ENCODE measurements around the gene ALKBH5.

Gene ALKBH5

DNA sequence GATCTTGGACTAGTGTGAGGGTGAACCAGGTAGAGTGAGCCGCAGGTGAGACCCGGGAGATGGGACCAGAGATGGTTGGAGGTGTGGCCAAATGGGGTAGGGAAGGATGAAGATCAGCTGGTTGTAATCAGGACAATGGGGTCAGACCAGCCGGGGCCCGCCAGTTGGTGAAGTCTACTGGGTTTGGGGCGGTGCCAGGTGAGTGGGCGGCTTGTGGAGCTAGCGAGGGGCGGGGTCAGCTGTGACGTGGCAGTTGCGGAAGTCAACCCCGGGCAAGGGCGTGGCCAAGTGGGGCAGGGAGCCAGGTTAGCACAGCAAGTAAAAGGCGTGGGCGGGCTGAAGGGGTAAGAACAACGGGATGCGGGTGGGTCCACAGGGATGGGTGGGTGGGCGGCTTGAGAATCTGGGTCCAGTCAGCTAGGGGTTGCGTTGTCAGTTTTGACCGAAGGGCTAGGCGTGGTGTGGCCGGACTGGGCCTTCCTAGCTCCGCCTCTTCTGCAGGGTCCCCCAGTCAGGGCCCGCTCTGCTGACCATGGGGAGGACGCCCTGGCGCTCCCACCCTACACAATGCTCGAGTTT, 25.5 kb upstream of the ALKBH5 start:
- no peak for FAIRE-seq

DNA sequence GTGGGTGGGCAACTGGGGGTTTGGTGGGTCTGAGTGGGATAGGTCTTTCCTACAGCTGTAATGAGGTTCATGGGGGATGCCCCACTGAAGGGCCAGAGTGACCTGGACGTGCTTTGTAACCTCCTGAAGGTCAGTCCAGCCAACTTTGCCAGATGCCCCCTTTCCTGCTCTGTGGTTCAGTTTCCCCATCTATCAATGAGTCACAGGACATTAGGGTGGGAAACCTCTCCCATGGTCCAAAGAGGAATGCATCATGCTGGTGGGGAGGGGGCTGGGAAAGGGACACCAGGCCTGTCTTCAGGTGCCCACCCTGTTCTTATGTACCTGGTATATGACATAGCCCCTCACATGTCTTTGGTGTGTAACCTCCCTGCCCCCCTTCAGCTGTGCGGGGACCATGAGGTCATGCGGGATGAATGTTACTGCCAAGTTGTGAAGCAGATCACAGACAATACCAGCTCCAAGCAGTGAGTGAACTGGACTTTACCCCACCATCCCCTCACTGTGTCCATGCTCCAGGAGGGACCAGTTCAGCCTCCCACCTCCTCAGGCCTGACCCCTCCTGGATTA, 24.0 kb upstream of the ALKBH5 start:
- no peak for FAIRE-seq

DNA sequence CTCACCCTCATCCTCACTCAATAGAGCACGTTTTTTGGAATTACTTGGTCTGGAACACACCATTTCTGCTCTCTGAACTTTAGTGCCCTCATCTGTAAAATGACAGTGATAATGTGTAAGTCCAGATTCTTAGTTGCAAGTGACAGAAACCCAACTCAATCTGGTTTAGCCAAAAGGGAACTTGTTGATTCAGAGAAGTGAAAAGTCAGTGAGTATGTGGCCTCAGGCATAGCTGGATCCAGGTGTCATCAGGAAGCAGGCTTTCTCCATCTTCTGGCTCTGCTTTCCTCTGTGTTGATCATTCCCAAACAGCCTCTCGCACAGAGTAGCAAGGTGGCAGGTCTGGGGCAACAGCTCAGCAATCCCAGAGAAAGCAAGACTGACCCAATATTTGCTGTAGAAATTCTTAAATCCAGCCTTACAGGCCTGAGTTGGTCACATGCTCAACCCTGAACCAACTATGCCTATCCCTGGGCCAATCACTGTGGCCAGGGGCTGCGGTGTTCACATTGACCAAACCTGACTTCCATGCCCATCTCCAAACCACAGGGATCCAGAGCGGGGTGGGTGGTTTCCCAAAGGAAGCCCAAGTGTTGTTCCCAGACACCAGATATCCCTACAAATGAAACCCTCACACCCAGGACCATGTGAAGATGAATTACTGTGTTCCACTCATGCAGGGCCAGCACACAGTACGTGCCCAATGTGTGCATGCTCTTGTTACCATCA, 23.3 kb upstream of the ALKBH5 start:
- FAIRE-seq, result no peak

DNA sequence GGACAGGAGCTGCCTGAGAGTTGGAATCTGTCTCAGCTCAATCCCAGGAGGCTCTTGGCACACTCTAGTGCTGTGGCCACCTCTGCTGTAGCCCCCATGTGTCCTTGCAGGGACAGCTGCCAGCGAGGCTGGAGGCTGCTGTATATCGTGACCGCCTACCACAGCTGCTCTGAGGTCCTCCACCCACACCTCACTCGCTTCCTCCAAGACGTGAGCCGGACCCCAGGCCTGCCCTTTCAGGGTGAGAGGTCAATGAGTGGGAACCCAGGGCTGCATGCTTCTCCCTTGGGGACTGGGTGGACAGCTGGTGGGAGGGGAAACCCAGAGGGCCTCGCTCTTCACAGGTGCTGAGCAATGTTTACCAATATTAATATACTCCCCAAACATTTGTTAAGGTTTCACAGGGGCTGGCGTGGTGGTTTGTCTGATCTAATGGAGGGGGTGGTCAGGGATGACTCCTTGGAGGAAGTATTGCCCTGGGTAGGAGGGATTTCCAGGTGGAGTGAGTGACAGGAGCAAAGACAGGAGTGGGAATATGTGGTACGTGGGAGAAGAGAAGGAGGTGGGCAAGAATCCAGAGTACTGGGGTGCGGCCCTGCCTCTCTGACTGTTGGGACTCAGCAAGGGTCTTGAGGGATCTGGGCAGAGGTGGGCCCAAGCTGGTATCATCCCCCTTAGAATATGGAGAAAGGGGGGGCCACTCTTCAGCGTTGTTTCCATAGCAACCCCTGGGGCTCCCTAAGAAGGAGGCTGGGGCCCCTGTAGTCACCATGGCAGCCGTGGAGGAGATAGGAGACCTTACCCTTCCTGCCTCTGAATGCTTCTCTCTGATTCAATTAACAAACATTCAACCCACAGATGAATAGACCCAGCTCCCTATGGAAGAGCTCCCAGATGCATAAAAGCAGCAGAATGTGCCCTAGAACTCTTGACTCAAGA, 22.2 kb upstream of the ALKBH5 start:
- no peak for FAIRE-seq

DNA sequence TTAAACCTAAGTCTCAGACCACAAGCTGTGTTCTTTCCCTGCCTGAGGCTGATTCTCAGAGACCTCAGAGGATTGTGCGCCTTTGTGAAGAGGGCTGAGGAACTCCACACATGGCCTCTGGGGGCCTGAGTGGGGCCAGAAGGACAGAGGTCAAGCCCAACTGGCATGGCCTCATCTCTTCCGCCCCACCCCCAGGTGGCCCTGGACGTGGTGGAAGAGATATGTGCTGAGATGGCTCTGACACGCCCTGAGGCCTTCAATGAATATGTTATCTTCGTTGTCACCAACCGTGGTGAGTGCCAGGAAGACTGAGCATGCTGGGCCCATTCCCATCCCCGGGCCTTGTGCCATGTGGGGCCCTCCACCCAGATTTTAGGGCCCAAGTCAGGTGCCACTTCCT, 20.1 kb upstream of the ALKBH5 start:
- FAIRE-seq, result no peak

DNA sequence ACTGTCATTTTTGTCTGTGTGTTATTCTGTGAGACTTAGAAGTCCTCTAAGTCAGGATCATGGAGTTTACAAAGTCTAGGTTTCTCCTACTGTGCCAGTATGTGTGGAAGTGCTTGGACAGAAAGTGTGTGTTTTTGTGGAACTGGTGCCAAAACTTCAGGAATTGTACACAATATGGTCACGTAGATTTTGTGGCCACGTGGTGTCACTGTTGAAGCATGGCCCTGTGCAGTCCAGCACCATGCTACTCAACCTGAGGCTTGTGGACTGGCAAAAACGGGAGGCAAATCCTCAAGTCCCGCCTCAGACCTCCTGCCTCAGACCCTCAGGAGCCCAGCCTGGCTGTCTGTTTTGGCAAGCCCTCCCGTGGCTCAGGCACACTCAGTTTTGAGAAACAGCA, 16.7 kb upstream of the ALKBH5 start:
- FAIRE-seq, result no peak

DNA sequence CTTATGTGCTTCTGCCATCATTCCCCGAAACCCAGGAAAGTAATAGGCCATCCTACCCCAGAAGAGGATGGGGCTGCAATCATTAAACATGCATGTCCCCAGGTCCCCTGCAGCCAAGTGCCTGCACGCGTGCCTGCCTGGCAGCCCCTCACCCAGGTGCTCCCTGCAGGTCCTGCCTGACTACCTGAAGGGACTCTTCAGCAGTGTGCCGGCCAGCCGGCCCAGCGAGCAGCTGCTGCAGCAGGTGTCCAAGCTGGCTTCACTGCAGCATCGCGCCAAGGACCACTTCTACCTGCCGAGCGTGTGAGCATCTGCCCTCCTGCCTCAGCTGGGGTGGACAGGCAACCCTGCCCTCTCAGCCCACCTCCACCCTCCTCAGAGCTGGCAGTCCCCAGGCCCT, 16.2 kb upstream of the ALKBH5 start:
- FAIRE-seq, result no peak

DNA sequence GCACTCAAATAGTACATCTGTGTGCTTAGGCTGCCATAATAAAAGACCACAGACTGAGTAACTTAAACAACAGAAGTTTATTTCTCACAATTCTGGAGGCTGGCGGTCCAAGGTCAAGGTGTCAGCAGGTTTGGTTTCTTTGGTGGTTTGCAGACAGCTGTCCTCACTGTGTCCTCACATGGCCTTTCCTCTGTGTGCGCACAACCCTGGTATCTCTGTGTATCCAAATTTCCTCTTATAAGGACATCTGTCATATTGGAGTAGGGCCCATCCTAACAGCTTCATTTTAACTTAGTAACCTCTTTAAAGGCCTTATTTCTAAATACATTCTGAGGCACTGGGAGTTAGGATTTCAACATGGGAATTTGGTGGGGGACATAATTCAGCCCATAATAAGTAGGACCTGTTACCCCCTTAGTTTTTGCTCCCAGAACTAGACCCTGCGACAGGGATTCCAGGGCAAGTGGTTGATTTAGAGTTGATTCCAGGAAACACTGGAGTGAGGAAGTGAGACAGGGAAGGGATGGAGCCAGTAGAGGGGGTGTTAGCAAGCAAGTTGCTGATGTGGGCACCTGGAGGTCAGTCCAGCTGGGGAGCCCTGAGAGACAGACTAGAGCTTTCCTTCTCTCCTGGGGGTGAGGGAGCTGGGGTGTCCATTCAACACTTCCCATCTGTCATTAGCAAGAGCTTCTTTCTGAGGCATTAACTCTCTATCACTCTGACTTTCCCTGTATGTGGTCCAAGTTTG, 10.9 kb upstream of the ALKBH5 start:
- FAIRE-seq, result no peak

DNA sequence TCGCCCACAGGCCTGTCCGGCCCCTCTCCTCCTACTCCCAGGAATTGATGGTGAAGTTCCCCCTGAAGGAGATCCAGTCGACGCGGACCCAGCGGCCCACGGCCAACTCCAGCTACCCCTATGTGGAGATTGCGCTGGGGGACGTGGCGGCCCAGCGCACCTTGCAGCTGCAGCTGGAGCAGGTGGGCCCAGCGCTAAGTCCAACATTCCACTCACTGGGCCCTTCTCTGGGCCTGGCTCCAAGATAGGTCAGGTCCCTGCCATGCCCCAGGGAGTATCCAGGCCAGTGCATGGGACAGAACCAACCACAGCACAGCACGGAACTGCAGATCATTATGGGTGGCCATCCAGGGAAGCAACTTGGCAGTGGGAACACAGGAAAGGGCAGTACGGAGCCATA, 9.9 kb upstream of the ALKBH5 start:
- no peak for FAIRE-seq

DNA sequence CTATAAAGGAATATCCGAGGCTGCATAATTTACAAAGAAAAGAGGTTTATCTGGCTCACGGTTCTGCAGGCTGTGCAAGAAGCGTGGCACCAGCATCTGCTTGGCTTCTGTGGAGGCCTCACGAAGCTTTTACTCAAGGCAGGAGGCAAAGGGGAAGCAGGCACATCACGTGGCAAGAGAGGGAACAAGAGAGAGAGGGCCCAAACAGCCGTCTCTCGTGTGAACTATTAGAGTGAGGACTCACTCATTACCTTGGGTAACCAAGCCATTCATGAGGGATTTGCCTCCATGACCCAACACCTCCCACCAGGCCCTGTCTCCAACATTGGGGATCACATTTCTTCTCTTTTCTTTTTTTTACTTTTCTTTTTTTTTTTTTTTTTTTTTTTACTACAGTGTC, 7.5 kb upstream of the ALKBH5 start:
- no peak for FAIRE-seq

DNA sequence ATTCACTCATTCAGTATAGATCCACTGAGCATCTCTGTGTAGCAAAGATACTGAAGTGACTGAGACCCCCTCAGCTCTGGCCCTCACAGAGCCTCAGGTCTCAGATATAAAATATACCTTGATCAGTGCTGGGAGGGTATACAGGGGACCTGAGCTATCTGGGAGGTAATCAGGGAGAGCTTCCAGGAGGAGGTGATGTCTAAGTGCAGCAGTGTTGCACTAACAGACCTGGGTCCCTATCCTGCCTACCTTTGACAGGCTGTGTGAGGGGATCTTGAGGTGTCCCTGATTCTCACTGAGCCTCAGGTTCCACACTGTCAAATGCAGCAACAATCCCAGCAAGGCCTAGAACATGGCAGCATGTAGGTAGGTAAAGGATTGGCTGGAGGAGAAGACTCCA, 6.5 kb upstream of the ALKBH5 start:
- no peak for FAIRE-seq

DNA sequence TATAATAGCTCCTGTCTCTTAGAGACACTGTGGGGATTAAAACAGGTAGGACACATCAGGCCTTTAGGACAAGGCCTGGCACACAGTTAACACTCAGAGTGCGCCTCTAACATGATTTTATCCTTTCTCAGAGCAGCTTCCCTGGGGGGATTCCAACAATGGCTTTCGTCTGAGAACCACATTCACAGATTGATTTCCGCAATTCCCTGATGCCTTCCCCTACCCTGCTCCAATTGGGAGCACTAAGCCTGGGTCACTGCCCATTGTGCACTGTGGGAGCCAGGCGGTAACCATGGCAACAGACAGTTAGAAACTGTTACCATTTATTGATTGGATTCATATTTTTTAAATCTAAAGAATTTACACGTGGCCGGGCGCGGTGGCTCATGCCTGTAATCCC, 5.9 kb upstream of the ALKBH5 start:
- FAIRE-seq, result no peak

DNA sequence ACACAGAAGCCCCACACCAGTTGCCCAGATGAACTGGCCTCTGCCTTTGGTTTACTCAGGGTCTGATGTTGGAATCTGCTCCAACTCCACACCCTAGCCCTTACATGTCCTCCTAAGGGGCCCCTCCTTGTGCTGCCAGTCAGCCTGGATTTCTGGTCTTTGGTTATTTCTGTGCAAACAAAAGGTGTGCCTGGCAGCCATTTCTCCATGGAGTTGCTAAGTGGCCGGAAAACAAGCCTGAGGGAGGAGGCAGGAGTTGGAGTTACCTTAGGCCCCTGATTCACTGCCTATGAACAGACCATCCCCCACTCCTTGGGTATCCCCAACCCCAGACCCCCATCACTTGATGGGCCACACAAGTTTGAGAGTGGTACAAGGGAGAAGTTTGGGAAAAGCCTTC, 4.4 kb upstream of the ALKBH5 start:
- no peak for FAIRE-seq

DNA sequence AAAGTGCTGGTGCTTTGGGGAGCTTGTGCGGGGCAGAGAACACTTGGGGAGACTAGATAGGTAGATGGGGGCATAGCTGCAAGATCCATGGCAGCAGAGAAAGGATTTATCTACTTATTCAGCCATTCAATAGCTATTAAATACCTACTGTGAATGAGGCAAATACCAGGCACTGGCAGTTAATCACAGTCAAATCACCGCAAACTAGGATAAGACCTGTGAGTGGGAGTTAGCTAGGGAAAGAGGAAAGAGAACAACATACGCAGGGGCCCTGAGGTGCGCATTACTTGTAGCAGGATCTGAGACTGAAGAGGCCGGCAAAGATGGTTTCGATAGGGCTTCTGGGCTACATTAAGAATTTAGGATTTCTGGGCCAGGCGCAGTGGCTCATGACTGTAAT, 3.8 kb upstream of the ALKBH5 start:
- FAIRE-seq, result no peak

DNA sequence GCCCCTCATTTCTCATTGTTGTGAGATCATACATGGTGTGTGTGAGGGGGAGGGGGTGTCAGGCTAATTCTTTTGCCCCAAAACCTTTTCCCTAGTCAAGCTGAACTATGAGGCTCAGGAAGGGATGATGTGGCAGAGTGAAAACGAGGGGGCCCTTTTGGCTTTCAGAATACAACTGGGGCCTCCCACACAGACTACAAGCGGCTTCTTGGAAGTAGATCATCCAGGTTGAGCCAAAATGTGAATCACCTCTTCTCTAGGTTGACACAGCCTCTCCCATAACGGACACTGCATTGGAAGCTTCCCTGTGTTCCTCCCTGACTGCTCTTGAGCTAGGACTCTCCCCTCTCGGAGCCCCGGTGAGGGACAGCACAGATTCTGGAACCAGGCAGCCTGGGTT, 2.3 kb upstream of the ALKBH5 start:
- no peak for FAIRE-seq

DNA sequence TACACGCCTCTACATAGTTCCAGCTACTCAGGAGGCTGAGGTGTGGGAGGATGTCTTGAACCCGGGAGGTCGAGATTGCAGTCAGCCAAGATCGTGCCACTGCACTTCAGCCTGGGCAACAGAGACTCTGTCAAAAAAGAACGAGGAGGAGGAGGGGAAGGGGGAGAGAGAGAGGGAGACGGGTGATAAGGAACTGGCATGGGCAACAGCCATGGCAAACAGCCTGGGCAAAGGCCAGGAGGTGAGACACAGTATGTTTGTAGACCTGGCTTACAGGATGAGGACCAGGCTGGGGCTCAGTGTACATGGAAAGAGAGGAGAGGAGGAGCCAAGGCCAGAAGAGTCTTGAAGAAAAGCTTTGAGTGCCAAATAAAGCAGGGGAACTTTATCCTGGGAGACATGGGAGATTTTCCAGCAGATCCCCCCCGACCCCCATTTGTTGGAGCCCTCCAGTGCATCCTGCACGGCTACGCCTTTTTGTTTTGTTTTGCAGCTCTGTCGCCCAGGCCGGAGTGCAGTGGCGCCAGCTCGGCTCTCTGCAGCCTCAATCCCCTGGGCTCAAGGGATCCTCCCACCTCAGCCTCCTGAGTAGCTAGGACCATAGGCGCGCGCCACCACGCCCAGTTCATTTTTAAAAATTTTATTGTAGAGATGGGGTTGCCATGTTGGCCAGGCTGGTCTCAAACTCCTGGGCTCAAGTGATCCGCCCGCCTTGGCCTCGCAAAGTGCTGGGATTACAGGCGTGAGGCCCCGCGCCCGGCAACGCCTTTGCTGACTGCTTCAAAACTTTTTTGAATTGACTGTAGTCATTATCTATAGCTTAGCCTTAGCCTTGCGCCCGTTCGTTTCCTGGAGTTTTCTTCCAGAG, 1.3 kb upstream of the ALKBH5 start:
- FAIRE-seq, result no peak

DNA sequence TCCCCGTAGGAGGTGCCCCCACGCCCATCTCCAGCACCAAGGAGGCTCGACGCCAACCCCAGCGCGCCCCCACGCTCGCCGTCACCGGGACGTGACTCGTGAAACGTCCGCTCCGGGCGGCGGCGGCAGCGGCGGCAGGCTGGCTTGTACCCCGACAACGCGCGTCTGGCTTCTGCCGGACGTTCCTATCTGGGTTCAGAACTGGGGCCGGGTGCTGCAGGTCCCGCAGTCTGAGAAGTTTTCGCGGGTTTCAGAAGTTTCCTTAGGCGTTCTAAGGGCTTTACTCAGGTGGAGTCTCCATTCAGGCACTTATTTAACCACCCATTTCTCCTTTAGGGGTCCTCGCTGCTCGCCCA, 672 bp upstream of the ALKBH5 start:
- no peak for FAIRE-seq

DNA sequence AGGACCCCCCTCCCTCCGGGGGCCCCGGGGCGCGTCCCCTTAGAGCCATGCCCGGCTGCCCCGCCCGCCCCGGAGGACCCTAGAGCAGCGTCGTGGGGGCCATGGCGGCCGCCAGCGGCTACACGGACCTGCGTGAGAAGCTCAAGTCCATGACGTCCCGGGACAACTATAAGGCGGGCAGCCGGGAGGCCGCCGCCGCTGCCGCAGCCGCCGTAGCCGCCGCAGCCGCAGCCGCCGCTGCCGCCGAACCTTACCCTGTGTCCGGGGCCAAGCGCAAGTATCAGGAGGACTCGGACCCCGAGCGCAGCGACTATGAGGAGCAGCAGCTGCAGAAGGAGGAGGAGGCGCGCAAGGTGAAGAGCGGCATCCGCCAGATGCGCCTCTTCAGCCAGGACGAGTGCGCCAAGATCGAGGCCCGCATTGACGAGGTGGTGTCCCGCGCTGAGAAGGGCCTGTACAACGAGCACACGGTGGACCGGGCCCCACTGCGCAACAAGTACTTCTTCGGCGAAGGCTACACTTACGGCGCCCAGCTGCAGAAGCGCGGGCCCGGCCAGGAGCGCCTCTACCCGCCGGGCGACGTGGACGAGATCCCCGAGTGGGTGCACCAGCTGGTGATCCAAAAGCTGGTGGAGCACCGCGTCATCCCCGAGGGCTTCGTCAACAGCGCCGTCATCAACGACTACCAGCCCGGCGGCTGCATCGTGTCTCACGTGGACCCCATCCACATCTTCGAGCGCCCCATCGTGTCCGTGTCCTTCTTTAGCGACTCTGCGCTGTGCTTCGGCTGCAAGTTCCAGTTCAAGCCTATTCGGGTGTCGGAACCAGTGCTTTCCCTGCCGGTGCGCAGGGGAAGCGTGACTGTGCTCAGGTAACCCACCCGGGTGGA, 759 bp downstream of the ALKBH5 start:
- FAIRE-seq, result no peak

DNA sequence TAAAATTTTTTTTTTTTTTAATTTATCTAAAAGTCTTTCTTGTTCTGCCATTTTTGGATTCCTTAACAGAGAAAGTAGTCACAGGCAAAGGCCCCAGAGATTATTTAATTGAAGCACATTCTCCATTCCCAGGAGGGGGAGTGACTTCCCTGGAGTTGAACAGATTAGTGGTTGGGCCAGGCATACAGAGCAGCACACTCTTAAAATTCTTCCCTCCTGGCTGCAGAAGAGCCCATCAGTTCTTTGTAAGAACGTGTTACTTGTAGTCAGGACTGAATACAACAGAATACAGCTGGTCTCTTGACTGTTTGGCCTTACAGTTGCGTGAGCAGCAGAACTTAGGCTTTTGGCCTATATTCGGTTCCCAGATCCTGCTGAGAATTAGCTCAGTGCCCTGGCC, 1.8 kb downstream of the ALKBH5 start:
- FAIRE-seq, result no peak

DNA sequence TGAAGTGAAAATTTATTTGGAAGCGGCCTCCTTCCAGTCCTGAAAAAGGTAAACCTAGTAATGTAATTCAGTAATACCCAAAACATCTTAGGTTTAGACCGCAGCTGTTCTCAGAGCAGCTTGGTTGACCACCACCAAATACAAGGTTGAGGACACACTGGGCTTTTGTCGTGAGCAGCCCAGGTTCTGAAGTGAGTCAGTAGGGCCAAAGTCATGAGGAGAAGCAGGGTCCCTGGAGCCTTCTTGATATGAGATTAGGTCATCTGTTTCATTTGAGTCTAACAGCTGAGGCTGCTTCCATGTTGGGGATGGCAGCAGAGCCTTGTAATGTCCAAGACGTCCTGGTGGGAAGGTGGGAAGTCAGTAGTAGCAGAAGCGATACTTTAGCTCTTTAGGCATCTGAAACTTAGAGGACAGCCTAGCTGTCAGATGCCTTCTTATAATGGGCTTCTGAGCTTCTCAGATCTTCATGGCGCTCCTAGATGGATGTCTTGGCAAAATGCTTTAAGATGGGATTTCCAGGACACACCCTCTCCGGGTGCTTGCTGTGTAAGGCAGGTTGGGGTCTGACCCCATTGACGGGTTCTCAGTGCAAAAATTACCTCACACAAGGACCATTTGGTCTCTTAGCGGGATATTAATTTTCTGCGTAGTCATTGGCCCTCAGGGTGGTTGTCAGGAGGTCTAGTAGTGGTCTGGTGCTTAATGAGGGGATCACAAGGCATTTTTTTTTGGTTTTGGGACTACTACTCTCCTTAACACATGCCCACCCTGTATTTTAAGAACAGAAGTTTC, 2.4 kb downstream of the ALKBH5 start:
- no peak for FAIRE-seq

All from G401.6 (cell line).